NCI-H2081 treated with DMSO at 0.1 percent for 48 hours (cell line): ENCODE results near the gene MRPL4.
"Not testable (repeated sequence)": the region's sequence is repeated elsewhere in the genome, so short reads cannot be mapped to it uniquely, and the experiment has no call there.

ENCODE experiments used
- DNase-seq: peaks from one replicate; lab custom pipeline; 2025; lab: John Stamatoyannopoulos, UW

MRPL4 gene

DNA sequence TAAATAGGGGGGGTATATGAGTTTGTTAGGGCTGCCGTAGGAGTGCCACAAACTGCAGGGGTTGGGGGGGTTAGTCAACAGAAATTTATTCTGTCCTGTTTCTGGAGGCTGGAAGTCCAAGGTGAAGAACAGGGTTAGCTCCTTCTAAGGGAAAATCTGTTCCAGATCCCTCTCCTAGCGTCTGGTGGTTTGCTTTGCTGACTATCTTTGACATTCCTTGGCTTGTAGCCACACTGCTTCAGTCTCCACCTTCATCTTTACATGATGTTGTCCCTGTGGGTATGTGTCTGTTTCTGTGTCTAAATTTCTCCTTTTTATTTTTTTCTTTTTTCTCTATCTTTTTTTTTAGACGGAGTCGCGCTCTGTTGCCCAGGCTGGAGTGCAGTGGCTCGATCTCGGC lies 10.8 kb downstream of the MRPL4 start:
- DNase-seq, result no peak

DNA sequence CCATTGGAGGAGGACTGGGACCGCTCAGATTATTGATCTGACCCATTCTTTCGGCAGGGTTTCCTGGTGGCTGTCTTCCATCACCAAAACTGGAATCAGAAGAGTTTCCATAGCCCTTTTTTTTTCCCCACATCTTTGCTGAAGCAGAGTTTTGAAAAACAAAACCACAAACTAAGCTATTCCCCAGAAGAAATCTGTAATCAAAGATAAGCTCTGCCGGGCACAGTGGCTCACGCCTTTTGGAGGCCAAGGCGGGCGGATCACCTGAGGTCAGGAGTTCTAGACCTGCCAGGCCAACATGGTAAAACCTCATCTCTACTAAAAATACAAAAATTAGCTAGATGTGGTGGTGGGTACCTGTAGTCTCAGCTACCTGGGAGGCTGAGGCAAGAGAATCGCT lies 14.7 kb downstream of the MRPL4 start:
- no peak for DNase-seq

DNA sequence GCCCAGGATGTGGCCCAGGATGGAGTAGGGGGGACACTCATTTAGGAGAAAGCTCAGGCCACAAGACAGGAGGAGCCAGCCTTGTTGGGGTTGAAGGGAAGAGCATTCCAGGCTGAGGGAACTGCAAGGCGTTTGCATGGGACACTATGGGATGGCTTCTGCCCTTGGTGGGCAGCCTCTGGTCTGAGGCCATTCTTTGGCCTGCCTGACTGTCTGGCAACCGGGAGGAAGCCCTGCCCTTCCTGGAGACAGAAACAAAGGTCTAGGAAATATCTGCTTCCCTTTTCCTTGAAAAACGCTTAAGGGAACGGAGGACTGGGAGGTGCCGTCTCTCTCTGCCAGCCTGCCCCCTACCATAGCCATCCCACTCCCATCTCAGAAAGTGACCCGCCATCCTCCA lies 16.1 kb downstream of the MRPL4 start:
- DNase-seq, result no peak

DNA sequence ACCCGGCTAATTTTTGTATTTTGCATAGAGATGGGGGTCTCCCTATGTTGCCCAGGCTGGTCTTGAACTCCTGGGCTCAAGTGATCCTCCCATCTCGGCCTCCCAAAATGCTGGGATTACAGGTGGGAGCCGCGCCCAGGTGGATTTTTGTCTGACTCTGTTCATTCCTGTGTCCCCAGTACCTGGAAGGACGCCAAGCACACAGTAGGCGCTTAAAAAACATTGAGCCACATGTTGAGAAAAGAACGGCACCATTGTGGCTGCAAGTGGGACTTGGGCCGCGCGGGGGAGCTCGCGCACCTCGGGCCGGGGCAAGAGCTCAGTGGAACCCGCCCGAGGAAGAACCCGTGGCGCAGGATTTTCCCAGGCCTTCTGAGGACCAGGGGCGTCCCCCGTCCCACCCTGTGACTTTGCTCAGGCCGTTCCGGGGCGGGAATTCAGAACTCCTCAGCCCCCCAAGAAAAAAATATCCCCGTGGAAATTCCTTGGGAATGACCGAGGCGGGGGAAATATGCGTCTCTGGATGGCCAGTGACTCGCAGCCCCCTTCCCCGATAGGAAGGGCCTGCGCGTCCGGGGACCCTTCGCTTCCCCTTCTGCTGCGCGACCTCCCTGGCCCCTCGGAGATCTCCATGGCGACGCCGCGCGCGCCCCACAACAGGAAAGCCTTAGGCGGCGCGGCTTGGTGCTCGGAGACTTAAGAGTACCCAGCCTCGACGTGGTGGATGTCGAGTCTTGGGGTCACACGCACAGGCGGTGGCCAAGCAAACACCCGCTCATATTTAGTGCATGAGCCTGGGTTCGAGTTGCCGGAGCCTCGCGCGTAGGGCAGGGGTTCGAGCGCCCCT lies 17.5 kb downstream of the MRPL4 start:
- DNase-seq, result no peak

DNA sequence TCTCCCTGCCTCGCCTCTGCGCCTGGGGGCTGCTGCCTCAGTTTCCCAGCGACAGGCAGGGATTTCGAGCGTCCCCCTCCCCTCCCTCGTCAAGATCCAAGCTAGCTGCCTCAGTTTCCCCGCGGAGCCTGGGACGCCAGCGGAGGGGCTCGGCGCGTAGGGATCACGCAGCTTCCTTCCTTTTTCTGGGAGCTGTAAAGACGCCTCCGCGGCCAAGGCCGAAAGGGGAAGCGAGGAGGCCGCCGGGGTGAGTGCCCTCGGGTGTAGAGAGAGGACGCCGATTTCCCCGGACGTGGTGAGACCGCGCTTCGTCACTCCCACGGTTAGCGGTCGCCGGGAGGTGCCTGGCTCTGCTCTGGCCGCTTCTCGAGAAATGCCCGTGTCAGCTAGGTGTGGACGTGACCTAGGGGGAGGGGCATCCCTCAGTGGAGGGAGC lies 18.2 kb downstream of the MRPL4 start:
- no peak for DNase-seq

DNA sequence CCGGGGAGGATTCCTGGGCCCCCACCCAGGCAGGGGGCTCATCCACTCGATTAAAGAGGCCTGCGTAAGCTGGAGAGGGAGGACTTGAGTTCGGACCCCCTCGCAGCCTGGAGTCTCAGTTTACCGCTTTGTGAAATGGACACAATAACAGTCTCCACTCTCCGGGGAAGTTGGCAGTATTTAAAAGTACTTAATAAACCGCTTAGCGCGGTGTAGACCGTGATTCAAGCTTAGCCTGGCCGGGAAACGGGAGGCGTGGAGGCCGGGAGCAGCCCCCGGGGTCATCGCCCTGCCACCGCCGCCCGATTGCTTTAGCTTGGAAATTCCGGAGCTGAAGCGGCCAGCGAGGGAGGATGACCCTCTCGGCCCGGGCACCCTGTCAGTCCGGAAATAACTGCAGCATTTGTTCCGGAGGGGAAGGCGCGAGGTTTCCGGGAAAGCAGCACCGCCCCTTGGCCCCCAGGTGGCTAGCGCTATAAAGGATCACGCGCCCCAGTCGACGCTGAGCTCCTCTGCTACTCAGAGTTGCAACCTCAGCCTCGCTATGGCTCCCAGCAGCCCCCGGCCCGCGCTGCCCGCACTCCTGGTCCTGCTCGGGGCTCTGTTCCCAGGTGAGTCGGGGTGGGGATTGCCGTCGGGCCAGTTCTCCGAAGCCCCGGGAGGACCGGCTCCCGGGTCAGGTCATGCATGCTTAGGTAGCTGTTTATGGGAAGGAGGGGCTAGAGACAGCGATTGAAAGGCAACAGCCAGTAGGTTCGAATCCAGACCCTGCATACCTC lies 18.8 kb downstream of the MRPL4 start, which contains the start of gene ICAM1:
Gene ICAM1, plus strand, starts transcription at position 505 of the 779 bp plus-strand sequence. Its CDS starts 40 bp downstream, at position 545.
- DNase-seq, result no peak

DNA sequence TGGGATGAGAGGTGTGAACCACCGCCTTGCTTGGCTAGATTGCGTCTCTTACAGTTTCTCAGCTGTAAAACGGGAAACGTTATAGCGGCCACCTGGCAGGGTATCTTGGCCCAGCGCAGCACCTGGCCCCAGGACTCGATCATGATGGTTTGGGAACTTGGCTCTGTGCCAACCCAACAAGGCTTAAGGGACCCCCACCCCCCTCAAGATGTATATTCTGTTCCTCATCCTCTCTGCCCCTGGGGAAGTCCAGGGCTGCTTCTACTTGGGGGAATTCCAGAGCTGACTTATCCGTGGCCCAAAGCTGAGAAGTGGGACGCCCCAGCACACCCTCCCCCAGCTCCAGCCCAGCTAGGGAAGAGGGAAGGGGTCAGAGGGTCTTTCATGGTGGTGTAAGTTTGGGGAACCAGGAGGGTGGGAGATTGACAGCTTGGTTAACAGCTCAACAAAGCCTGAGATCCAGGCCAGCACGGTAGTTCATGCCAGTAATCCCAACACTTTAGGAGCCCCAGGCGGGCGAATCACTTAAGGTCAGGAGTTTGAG lies 19.6 kb downstream of the MRPL4 start:
- DNase-seq, result no peak

DNA sequence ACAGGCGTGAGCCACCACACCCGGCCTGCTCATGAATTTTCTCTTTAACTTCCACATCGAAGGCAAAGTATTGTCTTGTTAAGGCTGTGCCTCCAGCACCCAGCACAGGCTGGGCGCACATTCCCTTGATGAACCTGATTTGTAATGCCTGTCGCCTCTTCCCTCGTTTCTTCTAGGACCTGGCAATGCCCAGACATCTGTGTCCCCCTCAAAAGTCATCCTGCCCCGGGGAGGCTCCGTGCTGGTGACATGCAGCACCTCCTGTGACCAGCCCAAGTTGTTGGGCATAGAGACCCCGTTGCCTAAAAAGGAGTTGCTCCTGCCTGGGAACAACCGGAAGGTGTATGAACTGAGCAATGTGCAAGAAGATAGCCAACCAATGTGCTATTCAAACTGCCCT lies 22.6 kb downstream of the MRPL4 start:
- no peak for DNase-seq

DNA sequence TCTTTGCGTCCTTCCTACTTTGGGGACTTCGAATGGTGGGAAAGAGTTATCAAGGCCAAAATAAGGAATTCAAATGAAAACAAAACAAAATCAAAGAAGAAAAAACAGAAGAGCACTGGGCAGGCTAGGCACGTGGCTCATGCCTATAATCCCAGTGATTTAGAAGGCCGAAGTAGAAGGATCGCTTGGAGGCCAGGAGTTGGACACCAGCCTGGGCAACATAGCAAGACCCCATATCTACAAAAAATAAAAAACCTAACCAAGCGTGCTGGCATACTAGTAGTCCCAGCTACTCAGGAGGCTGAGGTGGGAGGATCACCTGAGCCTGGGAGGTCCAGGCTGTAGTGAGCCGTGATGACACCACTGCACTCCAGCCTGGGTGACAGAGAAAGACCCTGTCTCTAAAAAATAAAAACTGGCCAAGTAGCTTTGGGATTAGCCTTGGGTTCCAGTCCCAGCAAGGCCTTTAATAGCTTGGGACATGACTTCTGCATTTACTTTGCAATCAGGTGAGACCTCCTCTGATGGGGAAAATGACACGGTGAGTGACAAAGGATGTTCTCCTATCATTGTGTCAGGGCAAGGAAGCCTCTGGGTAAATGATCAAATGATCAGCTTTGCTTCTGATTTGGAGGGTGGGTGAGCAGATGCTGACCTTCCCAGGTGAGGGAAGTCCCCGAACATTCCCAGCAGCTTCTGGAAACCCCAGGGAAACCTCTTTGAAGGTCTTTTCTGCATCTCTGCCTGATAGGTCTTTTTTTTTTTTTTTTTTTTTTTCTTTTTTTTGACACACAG lies 26.0 kb downstream of the MRPL4 start:
- DNase-seq, result no peak

DNA sequence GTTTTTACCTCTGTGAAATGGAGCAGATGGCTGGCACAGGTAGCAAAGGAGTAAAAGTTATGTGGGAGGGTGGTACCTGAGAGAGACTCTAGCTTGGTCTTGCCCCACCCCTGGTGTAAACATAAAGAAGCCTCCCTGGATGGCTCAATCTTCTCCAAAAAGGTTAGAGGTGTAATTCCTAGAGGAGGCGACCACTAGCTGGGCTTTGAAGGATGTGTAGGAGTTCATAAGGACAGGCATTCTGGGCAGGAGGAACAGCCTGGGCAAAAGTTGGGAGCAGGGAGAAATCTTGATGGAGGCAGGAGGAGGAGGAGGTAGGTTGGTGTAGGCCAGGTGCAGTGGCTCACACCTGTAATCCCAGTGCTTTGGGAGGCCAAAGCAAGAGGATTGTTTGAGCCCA lies 26.9 kb downstream of the MRPL4 start:
- no peak for DNase-seq

DNA sequence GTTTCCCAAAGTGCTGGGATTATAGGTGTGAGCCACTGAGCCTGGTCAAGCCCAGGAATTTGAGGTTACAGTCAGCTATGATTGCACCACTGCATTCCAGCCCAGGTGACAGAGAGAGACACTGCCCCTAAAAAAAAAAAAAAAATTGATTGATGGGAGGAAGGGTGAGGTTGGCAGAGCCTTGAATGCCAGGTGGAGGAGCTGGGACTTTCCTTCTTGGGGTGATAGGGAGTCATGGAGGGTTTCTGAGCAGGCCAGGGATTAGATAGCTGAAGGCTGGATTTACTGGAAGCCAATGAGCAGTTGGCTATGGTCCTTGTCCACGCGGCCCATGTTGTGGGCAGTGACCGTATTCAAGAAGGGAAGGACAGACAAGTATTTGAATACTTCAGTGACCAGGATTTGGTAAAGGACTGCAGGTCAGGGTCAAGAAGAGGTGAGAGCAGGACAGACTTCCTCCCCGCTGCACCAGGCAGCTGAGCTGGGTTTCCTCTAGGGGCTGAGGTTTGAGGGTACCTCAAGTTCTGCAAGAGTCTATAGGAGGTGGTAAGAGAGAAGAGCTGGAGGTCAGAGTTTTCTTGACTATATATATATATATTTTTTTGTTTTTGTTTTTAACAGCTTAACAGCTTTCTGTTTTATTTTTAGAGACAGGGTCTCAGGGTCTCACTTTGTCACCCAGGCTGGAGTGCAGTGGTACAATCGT lies 27.9 kb downstream of the MRPL4 start:
- no peak for DNase-seq

DNA sequence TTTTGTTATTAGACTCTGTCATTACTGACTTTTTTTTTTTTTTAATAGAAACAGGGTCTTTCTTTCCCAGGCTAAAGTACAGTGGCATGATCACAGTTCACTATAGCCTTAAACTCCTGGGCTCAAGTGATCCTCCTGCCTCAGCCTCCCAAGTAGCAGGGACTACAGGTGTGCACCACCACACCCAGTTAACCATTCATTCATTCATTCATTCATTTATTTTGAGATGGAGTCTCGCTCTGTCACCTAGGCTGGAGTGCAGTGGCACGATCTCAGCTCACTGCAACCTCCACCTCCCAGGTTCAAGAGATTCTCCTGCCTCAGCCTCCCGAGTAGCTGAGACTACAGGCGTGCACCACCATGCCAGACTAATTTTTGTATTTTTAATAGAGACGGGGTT lies 30.0 kb downstream of the MRPL4 start:
- not testable (repeated sequence) for DNase-seq

DNA sequence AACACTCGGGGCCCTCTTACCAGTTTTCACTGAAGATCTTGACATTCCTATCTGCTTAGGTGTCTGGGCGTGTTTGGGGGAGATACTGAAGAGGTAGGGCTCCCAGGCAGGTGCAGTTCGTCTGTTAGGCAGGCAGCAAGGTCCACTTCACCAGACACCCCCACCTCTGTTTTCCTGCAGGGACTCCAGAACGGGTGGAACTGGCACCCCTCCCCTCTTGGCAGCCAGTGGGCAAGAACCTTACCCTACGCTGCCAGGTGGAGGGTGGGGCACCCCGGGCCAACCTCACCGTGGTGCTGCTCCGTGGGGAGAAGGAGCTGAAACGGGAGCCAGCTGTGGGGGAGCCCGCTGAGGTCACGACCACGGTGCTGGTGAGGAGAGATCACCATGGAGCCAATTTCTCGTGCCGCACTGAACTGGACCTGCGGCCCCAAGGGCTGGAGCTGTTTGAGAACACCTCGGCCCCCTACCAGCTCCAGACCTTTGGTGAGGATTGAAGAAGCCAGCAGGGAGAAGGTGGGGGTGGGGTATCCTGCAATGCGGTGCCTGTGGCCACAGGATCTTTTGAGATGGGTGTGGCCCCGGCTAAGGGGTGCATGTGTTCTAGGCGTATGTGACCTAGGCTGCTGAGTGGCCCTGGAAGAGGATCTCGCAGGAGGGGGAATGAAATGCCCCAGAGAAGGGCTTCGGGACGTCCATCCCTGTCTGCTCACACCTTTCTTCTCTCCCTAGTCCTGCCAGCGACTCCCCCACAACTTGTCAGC lies 31.5 kb downstream of the MRPL4 start:
- no peak for DNase-seq

DNA sequence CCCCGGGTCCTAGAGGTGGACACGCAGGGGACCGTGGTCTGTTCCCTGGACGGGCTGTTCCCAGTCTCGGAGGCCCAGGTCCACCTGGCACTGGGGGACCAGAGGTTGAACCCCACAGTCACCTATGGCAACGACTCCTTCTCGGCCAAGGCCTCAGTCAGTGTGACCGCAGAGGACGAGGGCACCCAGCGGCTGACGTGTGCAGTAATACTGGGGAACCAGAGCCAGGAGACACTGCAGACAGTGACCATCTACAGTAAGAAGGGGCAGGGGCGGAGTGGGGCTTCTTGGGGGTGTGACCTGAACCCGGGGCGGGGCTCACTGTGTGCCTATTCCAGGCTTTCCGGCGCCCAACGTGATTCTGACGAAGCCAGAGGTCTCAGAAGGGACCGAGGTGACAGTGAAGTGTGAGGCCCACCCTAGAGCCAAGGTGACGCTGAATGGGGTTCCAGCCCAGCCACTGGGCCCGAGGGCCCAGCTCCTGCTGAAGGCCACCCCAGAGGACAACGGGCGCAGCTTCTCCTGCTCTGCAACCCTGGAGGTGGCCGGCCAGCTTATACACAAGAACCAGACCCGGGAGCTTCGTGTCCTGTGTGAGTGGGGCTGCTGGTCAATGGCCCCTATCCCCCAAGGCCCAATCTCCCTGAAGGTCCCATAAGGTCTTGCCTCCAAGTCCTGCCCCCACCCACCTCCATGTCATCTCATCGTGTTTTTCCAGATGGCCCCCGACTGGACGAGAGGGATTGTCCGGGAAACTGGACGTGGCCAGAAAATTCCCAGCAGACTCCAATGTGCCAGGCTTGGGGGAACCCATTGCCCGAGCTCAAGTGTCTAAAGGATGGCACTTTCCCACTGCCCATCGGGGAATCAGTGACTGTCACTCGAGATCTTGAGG lies 32.3 kb downstream of the MRPL4 start:
- DNase-seq, result no peak

DNA sequence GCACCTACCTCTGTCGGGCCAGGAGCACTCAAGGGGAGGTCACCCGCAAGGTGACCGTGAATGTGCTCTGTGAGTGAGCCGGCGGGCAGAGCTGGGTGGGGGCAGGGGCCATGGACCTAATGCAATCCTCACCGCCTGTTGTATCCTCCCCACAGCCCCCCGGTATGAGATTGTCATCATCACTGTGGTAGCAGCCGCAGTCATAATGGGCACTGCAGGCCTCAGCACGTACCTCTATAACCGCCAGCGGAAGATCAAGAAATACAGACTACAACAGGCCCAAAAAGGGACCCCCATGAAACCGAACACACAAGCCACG lies 32.9 kb downstream of the MRPL4 start:
- no peak for DNase-seq

DNA sequence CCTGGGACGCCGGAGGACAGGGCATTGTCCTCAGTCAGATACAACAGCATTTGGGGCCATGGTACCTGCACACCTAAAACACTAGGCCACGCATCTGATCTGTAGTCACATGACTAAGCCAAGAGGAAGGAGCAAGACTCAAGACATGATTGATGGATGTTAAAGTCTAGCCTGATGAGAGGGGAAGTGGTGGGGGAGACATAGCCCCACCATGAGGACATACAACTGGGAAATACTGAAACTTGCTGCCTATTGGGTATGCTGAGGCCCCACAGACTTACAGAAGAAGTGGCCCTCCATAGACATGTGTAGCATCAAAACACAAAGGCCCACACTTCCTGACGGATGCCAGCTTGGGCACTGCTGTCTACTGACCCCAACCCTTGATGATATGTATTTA lies 33.4 kb downstream of the MRPL4 start:
- no peak for DNase-seq

DNA sequence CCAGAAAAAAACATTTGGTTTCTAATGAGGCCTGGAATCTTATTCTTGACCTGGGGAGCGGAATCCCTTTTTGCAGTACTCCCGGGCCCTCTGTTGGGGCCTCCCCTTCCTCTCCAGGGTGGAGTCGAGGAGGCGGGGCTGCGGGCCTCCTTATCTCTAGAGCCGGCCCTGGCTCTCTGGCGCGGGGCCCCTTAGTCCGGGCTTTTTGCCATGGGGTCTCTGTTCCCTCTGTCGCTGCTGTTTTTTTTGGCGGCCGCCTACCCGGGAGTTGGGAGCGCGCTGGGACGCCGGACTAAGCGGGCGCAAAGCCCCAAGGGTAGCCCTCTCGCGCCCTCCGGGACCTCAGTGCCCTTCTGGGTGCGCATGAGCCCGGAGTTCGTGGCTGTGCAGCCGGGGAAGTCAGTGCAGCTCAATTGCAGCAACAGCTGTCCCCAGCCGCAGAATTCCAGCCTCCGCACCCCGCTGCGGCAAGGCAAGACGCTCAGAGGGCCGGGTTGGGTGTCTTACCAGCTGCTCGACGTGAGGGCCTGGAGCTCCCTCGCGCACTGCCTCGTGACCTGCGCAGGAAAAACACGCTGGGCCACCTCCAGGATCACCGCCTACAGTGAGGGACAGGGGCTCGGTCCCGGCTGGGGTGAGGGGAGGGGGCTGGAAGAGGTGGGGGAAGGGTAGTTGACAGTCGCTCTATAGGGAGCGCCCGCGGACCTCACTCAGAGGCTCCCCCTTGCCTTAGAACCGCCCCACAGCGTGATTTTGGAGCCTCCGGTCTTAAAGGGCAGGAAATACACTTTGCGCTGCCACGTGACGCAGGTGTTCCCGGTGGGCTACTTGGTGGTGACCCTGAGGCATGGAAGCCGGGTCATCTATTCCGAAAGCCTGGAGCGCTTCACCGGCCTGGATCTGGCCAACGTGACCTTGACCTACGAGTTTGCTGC lies 35.1 kb downstream of the MRPL4 start, which contains the start of gene ICAM4:
Gene ICAM4, plus strand, starts transcription at position 153 of the 935 bp plus-strand sequence. Its CDS starts 58 bp downstream, at position 211.
- no peak for DNase-seq

DNA sequence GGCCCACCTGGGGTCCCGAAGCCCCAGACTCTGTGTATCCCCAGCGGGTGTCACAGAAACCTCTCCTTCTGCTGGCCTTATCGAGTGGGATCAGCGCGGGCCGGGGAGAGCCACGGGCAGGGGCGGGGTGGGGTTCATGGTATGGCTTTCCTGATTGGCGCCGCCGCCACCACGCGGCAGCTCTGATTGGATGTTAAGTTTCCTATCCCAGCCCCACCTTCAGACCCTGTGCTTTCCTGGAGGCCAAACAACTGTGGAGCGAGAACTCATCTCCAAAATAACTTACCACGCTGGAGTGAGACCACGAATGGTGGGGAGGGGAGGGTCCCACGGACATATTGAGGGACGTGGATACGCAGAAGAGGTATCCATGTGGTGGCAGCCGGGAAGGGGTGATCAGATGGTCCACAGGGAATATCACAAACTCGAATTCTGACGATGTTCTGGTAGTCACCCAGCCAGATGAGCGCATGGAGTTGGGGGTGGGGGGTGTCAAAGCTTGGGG lies 36.7 kb downstream of the MRPL4 start:
- no peak for DNase-seq
